ENCODE results near the gene CDH22. TPM values are rescaled to one million over a fixed set of nuclear protein-coding genes. Genes with fewer than 3 reads are reported as not detected.

CDH22 gene
- total and polyA plus RNA-seq, 5 donors from 2014 or later = not detected

- ATAC-seq (ENCODE audit: low read depth in 2 of 2) (no peak), DNase-seq (no peak)
- Mint-ChIP-seq H3K27me3 (peaks cover 5% of the 10 kb centered on the region), H3K4me1 (no peaks in the 10 kb centered on the region), H3K9me3 (no peaks in the 10 kb centered on the region), H3K4me3 (no peak overlapping the region), H3K36me3 (no peaks in the 10 kb centered on the region), H3K27ac (no peak overlapping the region)
- Histone ChIP-seq H3K4me1 (ENCODE audit: control insufficient read depth, insufficient read depth, low read length, poor library complexity, severe bottlenecking) (no peaks in the 10 kb centered on the region), H3K27ac (ENCODE audit: insufficient read depth, low read length, poor library complexity, severe bottlenecking) (no peak overlapping the region), H3K36me3 (ENCODE audit: control insufficient read depth, insufficient read depth, low read length) (no peaks in the 10 kb centered on the region), H3K9me3 (ENCODE audit: control insufficient read depth in 2 of 2, low read length in 2 of 2) (no peaks in the 10 kb centered on the region), H3K27me3 (ENCODE audit: control insufficient read depth, insufficient read depth, low read length) (peaks cover 1% of the 10 kb centered on the region), H3K4me3 (ENCODE audit: low read depth, low read length) (no peak overlapping the region)
These were observed 87.0 kb downstream of the CDH22 start for GRCh38 chr20:46221256-46221833.

GRCh38 chr20:46220455-46221207, 87.7 kb downstream of the CDH22 start:
- H3K4me1 Mint-ChIP-seq = no peaks in the 10 kb centered on the region
- no peaks in the 10 kb centered on the region for H3K4me1 ChIP-seq (ENCODE audit: control insufficient read depth, insufficient read depth, low read length, poor library complexity, severe bottlenecking)
- H3K9me3 Mint-ChIP-seq = no peaks in the 10 kb centered on the region
- no peak overlapping the region for H3K27ac Mint-ChIP-seq
- no peaks in the 10 kb centered on the region for H3K36me3 Mint-ChIP-seq
- peaks cover 4% of the 10 kb centered on the region for H3K27me3 Mint-ChIP-seq
- ATAC-seq (ENCODE audit: low read depth in 2 of 2) (no peak), DNase-seq (no peak)
- H3K4me3 Mint-ChIP-seq = no peak overlapping the region
- H3K9me3 ChIP-seq (ENCODE audit: control insufficient read depth in 2 of 2, low read length in 2 of 2) = no peaks in the 10 kb centered on the region
- H3K36me3 ChIP-seq (ENCODE audit: control insufficient read depth, insufficient read depth, low read length) = no peaks in the 10 kb centered on the region
- peaks cover 1% of the 10 kb centered on the region for H3K27me3 ChIP-seq (ENCODE audit: control insufficient read depth, insufficient read depth, low read length)
- no peak overlapping the region for H3K27ac ChIP-seq (ENCODE audit: insufficient read depth, low read length, poor library complexity, severe bottlenecking)
- H3K4me3 ChIP-seq (ENCODE audit: low read depth, low read length) = no peak overlapping the region

GRCh38 chr20:46219920-46220319, 88.4 kb downstream of the CDH22 start:
- Mint-ChIP-seq H3K4me3 (no peak overlapping the region), H3K36me3 (no peaks in the 10 kb centered on the region), H3K4me1 (no peaks in the 10 kb centered on the region), H3K27ac (no peak overlapping the region), H3K27me3 (no peaks in the 10 kb centered on the region), H3K9me3 (no peaks in the 10 kb centered on the region)
- peaks cover 1% of the 10 kb centered on the region for H3K27me3 ChIP-seq (ENCODE audit: control insufficient read depth, insufficient read depth, low read length)
- no peak for DNase-seq
- H3K4me3 ChIP-seq (ENCODE audit: low read depth, low read length) = no peak overlapping the region
- no peaks in the 10 kb centered on the region for H3K4me1 ChIP-seq (ENCODE audit: control insufficient read depth, insufficient read depth, low read length, poor library complexity, severe bottlenecking)
- no peaks in the 10 kb centered on the region for H3K36me3 ChIP-seq (ENCODE audit: control insufficient read depth, insufficient read depth, low read length)
- no peak for ATAC-seq (ENCODE audit: low read depth in 2 of 2)
- H3K9me3 ChIP-seq (ENCODE audit: control insufficient read depth in 2 of 2, low read length in 2 of 2) = no peaks in the 10 kb centered on the region
- no peak overlapping the region for H3K27ac ChIP-seq (ENCODE audit: insufficient read depth, low read length, poor library complexity, severe bottlenecking)

GRCh38 chr20:46219190-46219589, 89.1 kb downstream of the CDH22 start:
- Histone ChIP-seq H3K9me3 (ENCODE audit: control insufficient read depth in 2 of 2, low read length in 2 of 2) (no peaks in the 10 kb centered on the region), H3K27me3 (ENCODE audit: control insufficient read depth, insufficient read depth, low read length) (peaks cover 1% of the 10 kb centered on the region), H3K4me3 (ENCODE audit: low read depth, low read length) (no peak overlapping the region), H3K4me1 (ENCODE audit: control insufficient read depth, insufficient read depth, low read length, poor library complexity, severe bottlenecking) (no peaks in the 10 kb centered on the region), H3K36me3 (ENCODE audit: control insufficient read depth, insufficient read depth, low read length) (no peaks in the 10 kb centered on the region), H3K27ac (ENCODE audit: insufficient read depth, low read length, poor library complexity, severe bottlenecking) (no peak overlapping the region)
- no peaks in the 10 kb centered on the region for H3K27me3 Mint-ChIP-seq
- no peaks in the 10 kb centered on the region for H3K9me3 Mint-ChIP-seq
- DNase-seq (no peak), ATAC-seq (ENCODE audit: low read depth in 2 of 2) (no peak)
- no peaks in the 10 kb centered on the region for H3K36me3 Mint-ChIP-seq
- H3K4me3 Mint-ChIP-seq = no peak overlapping the region
- no peak overlapping the region for H3K27ac Mint-ChIP-seq
- H3K4me1 Mint-ChIP-seq = no peaks in the 10 kb centered on the region

GRCh38 chr20:46218656-46219055, 89.6 kb downstream of the CDH22 start:
- Histone ChIP-seq H3K27me3 (ENCODE audit: control insufficient read depth, insufficient read depth, low read length) (peaks cover 4% of the 10 kb centered on the region), H3K27ac (ENCODE audit: insufficient read depth, low read length, poor library complexity, severe bottlenecking) (no peak overlapping the region), H3K36me3 (ENCODE audit: control insufficient read depth, insufficient read depth, low read length) (no peaks in the 10 kb centered on the region), H3K4me1 (ENCODE audit: control insufficient read depth, insufficient read depth, low read length, poor library complexity, severe bottlenecking) (no peaks in the 10 kb centered on the region), H3K9me3 (ENCODE audit: control insufficient read depth in 2 of 2, low read length in 2 of 2) (no peaks in the 10 kb centered on the region), H3K4me3 (ENCODE audit: low read depth, low read length) (no peak overlapping the region)
- H3K27me3 Mint-ChIP-seq = no peaks in the 10 kb centered on the region
- no peak for ATAC-seq (ENCODE audit: low read depth in 2 of 2)
- no peak overlapping the region for H3K27ac Mint-ChIP-seq
- no peaks in the 10 kb centered on the region for H3K4me1 Mint-ChIP-seq
- no peak for DNase-seq
- H3K36me3 Mint-ChIP-seq = no peaks in the 10 kb centered on the region
- H3K9me3 Mint-ChIP-seq = no peaks in the 10 kb centered on the region
- H3K4me3 Mint-ChIP-seq = no peak overlapping the region

GRCh38 chr20:46217583-46217982, 90.7 kb downstream of the CDH22 start:
- Histone ChIP-seq H3K27me3 (ENCODE audit: control insufficient read depth, insufficient read depth, low read length) (peaks cover 4% of the 10 kb centered on the region), H3K4me3 (ENCODE audit: low read depth, low read length) (no peak overlapping the region), H3K36me3 (ENCODE audit: control insufficient read depth, insufficient read depth, low read length) (no peaks in the 10 kb centered on the region), H3K9me3 (ENCODE audit: control insufficient read depth in 2 of 2, low read length in 2 of 2) (no peaks in the 10 kb centered on the region), H3K4me1 (ENCODE audit: control insufficient read depth, insufficient read depth, low read length, poor library complexity, severe bottlenecking) (no peaks in the 10 kb centered on the region), H3K27ac (ENCODE audit: insufficient read depth, low read length, poor library complexity, severe bottlenecking) (no peak overlapping the region)
- no peak for DNase-seq
- no peaks in the 10 kb centered on the region for H3K36me3 Mint-ChIP-seq
- no peaks in the 10 kb centered on the region for H3K27me3 Mint-ChIP-seq
- no peak overlapping the region for H3K27ac Mint-ChIP-seq
- no peaks in the 10 kb centered on the region for H3K4me1 Mint-ChIP-seq
- no peak overlapping the region for H3K4me3 Mint-ChIP-seq
- ATAC-seq (ENCODE audit: low read depth in 2 of 2) = no peak
- H3K9me3 Mint-ChIP-seq = no peaks in the 10 kb centered on the region

GRCh38 chr20:46216770-46217464, 91.4 kb downstream of the CDH22 start:
- H3K36me3 Mint-ChIP-seq = no peaks in the 10 kb centered on the region
- no peaks in the 10 kb centered on the region for H3K9me3 ChIP-seq (ENCODE audit: control insufficient read depth in 2 of 2, low read length in 2 of 2)
- H3K4me3 ChIP-seq (ENCODE audit: low read depth, low read length) = no peak overlapping the region
- no peak overlapping the region for H3K4me3 Mint-ChIP-seq
- DNase-seq = no peak
- no peak for ATAC-seq (ENCODE audit: low read depth in 2 of 2)
- H3K36me3 ChIP-seq (ENCODE audit: control insufficient read depth, insufficient read depth, low read length) = no peaks in the 10 kb centered on the region
- no peak overlapping the region for H3K27ac ChIP-seq (ENCODE audit: insufficient read depth, low read length, poor library complexity, severe bottlenecking)
- H3K27ac Mint-ChIP-seq = no peak overlapping the region
- no peaks in the 10 kb centered on the region for H3K9me3 Mint-ChIP-seq
- peaks cover 4% of the 10 kb centered on the region for H3K27me3 ChIP-seq (ENCODE audit: control insufficient read depth, insufficient read depth, low read length)
- H3K4me1 ChIP-seq (ENCODE audit: control insufficient read depth, insufficient read depth, low read length, poor library complexity, severe bottlenecking) = no peaks in the 10 kb centered on the region
- no peaks in the 10 kb centered on the region for H3K27me3 Mint-ChIP-seq
- H3K4me1 Mint-ChIP-seq = no peaks in the 10 kb centered on the region
